Endothelial cell of umbilical vein (primary cell): ENCODE measurements around the gene PRSS33.

Source experiments
- EZH2 ChIP-seq: IDR thresholded peaks from 2 replicates; pipeline ENCODE4 v1.6.1; 2012; ENCODE audit warnings: borderline replicate concordance, low read depth, mild to moderate bottlenecking, moderate library complexity, low read length, inconsistent platforms; ENCODE audit not compliant: severe bottlenecking
- MYC ChIP-seq: IDR thresholded peaks from one replicate; pipeline ENCODE4 v1.6.1; 2011; ENCODE audit warnings: mild to moderate bottlenecking, low read depth, low read length
- POLR2A ChIP-seq: IDR thresholded peaks from 2 replicates; pipeline ENCODE4 v1.6.1; 2012; ENCODE audit warnings: low read depth, mild to moderate bottlenecking, control low read depth, low read length
- POLR2AphosphoS5 ChIP-seq: IDR thresholded peaks from 2 replicates; pipeline ENCODE4 v1.6.1; 2012; ENCODE audit warnings: low read depth, mild to moderate bottlenecking, control low read depth, low read length, moderate library complexity; ENCODE audit not compliant: insufficient read depth
- TF ChIP-seq, protein P1 (sequence below), 2 donors: IDR thresholded peaks; 1 replicate in 1 of 2; 2 replicates in 1 of 2; pipeline ENCODE4 v1.5.1; 2011; ENCODE audit warnings: low read length in 2 of 2, mild to moderate bottlenecking in 2 of 2, moderate library complexity in 2 of 2, control low read depth in 1 of 2, inconsistent platforms in 1 of 2, low read depth in 1 of 2; ENCODE audit not compliant: insufficient read depth in 1 of 2; ENCODE audit errors: extremely low read depth in 1 of 2
- TF ChIP-seq, protein P2 (sequence below): IDR thresholded peaks from 2 replicates; pipeline ENCODE4 v1.6.1; 2011; ENCODE audit not compliant: insufficient read depth, insufficient read length

DNA sequence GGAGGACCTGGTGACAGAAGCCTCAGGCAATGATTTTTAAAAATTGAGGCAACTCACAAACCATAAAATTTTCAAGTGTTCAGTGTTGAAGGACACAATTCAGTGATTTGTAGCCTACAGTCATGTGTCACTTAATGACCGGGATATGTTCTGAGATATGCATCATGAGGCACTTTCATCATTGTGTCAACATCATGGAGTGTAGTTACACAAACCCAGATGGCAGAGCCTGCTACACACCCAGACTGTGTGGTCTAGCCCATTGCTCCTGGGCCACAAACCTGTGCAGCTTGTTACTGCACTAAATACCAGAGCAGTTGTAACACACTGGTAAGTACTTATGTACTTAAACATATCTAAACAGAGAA, 12.5 kb upstream of the PRSS33 start:
- TF ChIP-seq POLR2AphosphoS5 (no peak), EZH2 (no peak), MYC (no peak), POLR2A (no peak)
- TF ChIP-seq, protein P1, sequence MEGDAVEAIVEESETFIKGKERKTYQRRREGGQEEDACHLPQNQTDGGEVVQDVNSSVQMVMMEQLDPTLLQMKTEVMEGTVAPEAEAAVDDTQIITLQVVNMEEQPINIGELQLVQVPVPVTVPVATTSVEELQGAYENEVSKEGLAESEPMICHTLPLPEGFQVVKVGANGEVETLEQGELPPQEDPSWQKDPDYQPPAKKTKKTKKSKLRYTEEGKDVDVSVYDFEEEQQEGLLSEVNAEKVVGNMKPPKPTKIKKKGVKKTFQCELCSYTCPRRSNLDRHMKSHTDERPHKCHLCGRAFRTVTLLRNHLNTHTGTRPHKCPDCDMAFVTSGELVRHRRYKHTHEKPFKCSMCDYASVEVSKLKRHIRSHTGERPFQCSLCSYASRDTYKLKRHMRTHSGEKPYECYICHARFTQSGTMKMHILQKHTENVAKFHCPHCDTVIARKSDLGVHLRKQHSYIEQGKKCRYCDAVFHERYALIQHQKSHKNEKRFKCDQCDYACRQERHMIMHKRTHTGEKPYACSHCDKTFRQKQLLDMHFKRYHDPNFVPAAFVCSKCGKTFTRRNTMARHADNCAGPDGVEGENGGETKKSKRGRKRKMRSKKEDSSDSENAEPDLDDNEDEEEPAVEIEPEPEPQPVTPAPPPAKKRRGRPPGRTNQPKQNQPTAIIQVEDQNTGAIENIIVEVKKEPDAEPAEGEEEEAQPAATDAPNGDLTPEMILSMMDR (IDR thresholded peaks at IDR 0.05; ENCODE audit: extremely low read depth in 1 of 2, insufficient read depth in 1 of 2, low read depth in 1 of 2, low read length in 2 of 2): no peak
- TF ChIP-seq, protein P2, sequence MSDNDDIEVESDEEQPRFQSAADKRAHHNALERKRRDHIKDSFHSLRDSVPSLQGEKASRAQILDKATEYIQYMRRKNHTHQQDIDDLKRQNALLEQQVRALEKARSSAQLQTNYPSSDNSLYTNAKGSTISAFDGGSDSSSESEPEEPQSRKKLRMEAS: no peak
